HG02970 (cell line): ENCODE measurements around the gene CILP.

ENCODE experiments used
- ATAC-seq: cut with Tn5 transposase; IDR thresholded peaks from one replicate; pipeline ENCODE4 v1.9.1; 2021; ENCODE audit warnings: mild to moderate bottlenecking, moderate library complexity, moderate number of reproducible peaks; ENCODE audit not compliant: unreplicated experiment, low FRiP score

The CILP gene

GRCh38 chr15:65223996-65224395 lies 12.7 kb upstream of the CILP start:
- no peak for ATAC-seq

- ATAC-seq, result no peak
Measured at GRCh38 chr15:65222891-65223290, 11.6 kb upstream of the CILP start.

GRCh38 chr15:65221697-65222096 lies 10.4 kb upstream of the CILP start:
- ATAC-seq, result no peak

GRCh38 chr15:65219137-65219536 lies 7.9 kb upstream of the CILP start:
- no peak for ATAC-seq

DNA sequence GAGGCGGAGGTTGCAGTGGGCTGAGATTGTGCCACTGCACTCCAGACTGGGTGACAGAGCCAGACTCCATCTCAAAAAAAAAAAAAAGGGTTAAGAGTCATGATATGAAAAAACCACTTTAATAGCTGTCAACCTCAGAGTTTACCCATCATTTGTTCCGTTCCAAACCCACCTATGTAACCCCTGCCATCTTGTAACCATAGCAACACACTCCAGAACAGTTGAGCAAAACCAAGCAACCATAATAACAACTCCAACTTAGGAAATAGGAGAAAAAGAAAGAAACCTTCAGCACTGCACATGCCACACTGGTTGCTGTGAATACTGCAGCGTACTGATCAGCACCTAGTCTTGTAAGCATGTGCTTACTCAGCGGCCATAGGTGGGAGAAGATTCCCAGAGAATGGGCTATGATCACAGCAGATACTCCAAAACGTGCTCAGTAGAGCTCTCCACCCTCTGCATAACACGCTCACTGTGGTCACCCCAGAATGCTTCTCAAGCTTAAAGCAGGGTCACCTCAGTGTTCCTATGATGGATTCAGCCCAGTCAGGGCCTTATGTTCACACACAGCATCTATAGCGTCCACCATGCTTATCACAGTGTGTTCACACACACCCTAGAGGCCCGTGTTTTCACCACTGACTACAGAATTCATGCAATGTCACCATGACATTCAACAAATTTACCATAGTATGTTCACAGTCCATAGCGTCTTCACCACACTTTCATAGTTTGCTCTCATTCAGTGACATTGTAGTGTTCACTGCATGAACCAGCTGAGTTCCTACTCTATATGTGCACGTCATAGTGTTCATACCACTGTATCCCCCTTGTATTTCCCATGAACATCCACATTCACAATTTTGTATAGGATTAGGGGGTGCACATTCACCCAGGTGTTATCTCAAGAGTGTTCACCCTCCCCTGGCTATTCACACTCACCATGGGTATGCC lies 6.5 kb upstream of the CILP start:
- ATAC-seq, result no peak

GRCh38 chr15:65215496-65215895 lies 4.2 kb upstream of the CILP start:
- ATAC-seq, result no peak

DNA sequence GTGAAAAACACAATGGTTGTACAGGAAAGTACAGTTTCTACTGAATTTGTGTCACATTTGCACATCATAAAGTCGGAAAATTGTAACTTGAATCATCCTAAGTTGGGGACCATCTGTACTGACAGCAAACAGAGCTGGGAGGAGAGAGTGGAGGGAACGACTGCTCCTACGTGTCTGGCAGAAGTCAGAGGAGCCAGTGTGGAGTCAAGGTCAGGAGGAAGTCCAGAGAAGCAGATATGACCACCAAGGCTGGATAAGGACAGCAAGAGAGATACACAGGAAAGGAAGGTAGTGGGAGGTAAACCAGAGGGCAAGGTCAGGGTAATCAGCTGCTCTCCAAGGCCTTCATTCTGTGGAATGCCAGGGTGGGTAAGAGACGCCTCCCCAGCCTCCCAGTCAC lies 2.7 kb upstream of the CILP start:
- no peak for ATAC-seq

DNA sequence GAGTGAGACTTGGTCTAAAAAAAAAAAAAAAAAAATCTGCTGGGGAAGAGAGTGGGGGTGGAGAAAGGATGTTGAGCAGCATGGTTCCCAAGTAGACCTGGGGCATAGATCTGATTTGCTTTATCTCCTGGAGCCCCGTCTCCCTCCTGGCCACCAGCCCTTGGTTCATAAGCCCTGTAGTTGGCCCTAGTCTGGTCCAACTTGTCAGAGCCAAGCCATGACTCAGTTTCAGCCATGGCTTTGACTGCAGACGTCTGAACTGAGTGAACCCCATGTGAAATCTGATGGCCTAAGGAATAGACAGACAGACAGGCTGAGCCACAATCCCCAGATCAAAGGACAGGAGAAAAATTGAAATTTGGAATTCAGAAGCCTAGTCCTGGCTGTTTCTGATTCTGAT lies 2.0 kb upstream of the CILP start:
- no peak for ATAC-seq

DNA sequence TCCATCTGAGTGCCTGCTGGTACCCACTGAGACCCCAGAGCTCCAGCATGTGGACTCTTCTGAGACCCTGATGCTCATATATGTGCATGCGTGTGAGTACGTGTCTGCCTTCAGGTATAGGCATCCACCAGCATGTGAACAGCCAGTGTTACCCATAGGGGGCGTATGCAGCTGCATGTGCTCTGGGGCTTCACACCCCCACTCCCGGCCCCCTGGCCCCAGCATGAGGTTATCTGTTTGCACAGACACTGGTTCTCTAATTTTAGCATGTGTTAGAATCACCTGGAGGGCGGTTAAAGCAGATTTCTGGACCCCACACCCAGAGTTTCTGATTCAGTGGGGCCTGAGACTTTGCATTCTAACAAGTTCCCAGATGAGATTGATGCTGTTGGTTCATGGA lies 824 bp upstream of the CILP start:
- ATAC-seq, result no peak

DNA sequence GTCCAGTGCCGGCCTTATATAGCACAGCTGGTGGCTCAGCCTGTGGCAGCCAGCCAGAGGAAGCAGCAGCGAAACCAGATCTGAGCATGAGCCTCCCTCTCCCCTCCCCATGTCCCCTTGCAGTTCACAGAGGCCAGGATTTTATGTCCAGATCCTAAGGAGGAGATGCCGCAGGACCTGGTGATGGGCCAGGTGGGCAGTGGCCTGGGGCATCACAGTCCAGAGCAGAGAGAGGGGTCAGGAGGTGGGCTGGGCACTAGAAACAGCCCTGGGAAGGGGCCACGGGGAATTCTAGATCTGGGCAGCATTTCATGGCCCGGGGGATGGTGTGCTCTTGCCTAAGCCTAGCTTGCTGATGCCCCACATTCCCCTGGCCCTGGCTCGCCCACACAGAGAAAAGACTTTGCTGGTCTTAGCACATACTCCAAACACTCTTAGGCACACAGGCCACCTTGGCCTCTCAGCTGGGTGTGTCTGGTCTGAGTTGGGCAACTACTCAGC lies 259 bp upstream of the CILP start:
- ATAC-seq, result no peak

DNA sequence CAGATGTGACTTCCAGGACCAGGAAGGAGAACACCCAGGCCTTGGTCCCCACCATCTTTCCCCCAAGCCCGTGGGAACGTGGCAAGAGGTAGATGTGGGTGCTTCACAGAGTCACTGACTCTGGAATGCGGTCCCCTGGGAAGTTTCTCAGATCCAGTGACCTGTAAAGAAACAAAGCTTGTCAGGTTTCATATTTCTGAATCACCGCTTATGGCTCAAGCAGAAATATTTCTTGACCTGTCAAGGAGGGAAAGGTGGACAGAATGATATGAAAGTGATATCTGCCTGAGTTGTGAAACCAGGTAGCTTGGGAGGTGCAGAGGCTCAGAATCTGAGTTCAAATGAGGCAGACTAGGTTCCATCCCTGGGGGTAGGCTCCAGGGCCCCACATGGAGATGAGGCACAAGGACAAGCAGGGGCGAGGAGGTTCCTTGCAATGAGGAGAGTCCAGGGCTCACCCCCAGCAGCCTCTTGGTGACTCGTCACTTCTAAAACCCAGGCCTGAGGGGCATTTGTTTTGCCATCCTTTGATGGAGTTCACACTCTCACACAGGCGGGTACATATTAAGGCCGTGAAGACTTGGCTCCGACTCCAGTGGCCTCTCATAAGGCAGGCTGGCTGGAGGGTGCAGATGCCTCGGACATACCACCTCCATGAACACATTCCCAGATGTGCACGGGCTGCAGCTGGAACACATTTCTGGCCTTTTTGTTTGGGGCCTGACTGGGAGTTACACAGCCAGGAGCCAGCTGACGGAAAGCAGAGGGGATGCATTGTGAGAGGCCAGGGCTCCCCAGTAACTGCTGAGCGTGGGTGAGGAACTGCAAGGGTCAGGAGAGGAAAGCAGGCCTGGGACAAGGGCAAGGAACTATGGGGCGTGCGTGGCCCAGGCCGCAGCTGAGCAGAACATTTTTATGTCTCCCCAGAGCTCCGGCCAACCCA lies 1.3 kb downstream of the CILP start:
- no peak for ATAC-seq

GRCh38 chr15:65208647-65209046 lies 2.6 kb downstream of the CILP start:
- ATAC-seq, result no peak

GRCh38 chr15:65207280-65207840 lies 3.9 kb downstream of the CILP start:
- ATAC-seq, result no peak

GRCh38 chr15:65206750-65207149 lies 4.5 kb downstream of the CILP start:
- no peak for ATAC-seq

GRCh38 chr15:65204931-65205660 lies 6.2 kb downstream of the CILP start:
- no peak for ATAC-seq

- ATAC-seq, result no peak
Measured at GRCh38 chr15:65204236-65204930, 6.9 kb downstream of the CILP start.

GRCh38 chr15:65201918-65202317 lies 9.4 kb downstream of the CILP start:
- ATAC-seq, result no peak

DNA sequence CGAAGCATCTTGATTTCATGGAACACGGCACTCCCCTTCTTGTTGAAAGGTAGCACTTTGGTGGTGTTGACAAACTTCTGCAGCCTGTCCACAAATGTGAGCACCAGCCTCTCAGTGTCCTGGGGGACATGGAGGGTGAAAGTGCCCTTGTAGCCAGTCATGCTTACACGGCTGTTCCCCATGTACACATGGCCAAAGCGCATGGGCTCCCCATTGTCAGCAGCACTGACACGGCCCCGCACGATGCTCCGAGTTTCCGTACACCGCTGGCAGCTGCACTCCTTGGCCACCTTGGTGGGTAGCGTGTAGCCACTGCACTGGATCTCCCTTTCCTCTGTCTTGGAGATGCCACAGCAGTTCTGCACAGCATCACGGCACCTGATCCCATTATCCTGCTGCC lies 12.7 kb downstream of the CILP start:
- no peak for ATAC-seq

GRCh38 chr15:65197337-65197645 lies 14.0 kb downstream of the CILP start:
- ATAC-seq, result no peak
